Melanocyte of skin (primary cell): ENCODE data around the gene GDAP1L1. TPM values are rescaled to one million over a fixed set of nuclear protein-coding genes. Genes with fewer than 3 reads are reported as not detected.

ENCODE experiments used
- total RNA-seq, 2 donors: library from RNA; depleted of rRNA; stranded (reverse); fragments of >200 nt; gene quantifications; 2 replicates each; pipeline ENCODE4 v1.2.3, GENCODE V29; 2012

The GDAP1L1 gene
- not detected for total RNA-seq

GRCh38 chr20:44247131-44247571 lies at the start of gene GDAP1L1:
GDAP1L1 (plus strand) TSS chr20:44247308; CDS start chr20:44247335, 27 bp downstream.

GRCh38 chr20:44210406-44211176 lies 36.5 kb upstream of the GDAP1L1 start, which contains the start of gene OSER1:
OSER1 (minus strand) TSS chr20:44210771; CDS start chr20:44206957, 3,814 bp downstream.

GRCh38 chr20:44310664-44311639 lies 63.8 kb downstream of the GDAP1L1 start, which contains the start of gene FITM2:
FITM2 (minus strand) TSS chr20:44311202; CDS start chr20:44311148, 54 bp downstream.

Other genes starting within 250 kb of the GDAP1L1 start
- gene JPH2, start 60.1 kb upstream of the GDAP1L1 start, total RNA-seq: under 1 TPM; under 0.01 to 0.33 TPM
- 10 to 100 TPM; 33.4 to 46.0 TPM for gene OSER1, start 36.5 kb upstream of the GDAP1L1 start, total RNA-seq
- 1 to 10 TPM; 4.5 to 6.0 TPM for gene FITM2, start 63.9 kb downstream of the GDAP1L1 start, total RNA-seq
- gene R3HDML, start 89.7 kb downstream of the GDAP1L1 start, total RNA-seq: not detected
- under 1 TPM in 1 of 2 donors, not detected in 1; 0.33 TPM for gene HNF4A, start 108.4 kb downstream of the GDAP1L1 start, total RNA-seq
- gene TTPAL, start 228.6 kb downstream of the GDAP1L1 start, total RNA-seq: 1 to 10 TPM; 6.0 to 6.5 TPM